HEK293T (cell line): ENCODE data around the gene FAM117A.

Source experiments
- ARNT ChIP-seq: fragments of 450-650 bp; IDR thresholded peaks from 2 replicates; pipeline ENCODE4 v1.6.1; 2017; ENCODE audit warnings: mild to moderate bottlenecking
- BHLHE40 ChIP-seq: fragments of 450-650 bp; IDR thresholded peaks from 2 replicates; pipeline ENCODE4 v1.6.1; 2016; ENCODE audit warnings: mild to moderate bottlenecking, moderate library complexity, borderline replicate concordance
- CTBP1 ChIP-seq: fragments of 450-650 bp; IDR thresholded peaks from 2 replicates; pipeline ENCODE4 v1.6.1; 2016; ENCODE audit warnings: borderline replicate concordance
- ELF4 ChIP-seq: fragments of 450-650 bp; IDR thresholded peaks from 2 replicates; pipeline ENCODE4 v1.6.1; 2017; ENCODE audit warnings: antibody characterized with exemption
- FOXA1 ChIP-seq: fragments of 450-650 bp; IDR thresholded peaks from 2 replicates; pipeline ENCODE4 v1.6.1; 2016; ENCODE audit warnings: mild to moderate bottlenecking
- FOXM1 ChIP-seq: fragments of 450-650 bp; IDR thresholded peaks from 2 replicates; pipeline ENCODE4 v1.6.1; 2017; ENCODE audit warnings: mild to moderate bottlenecking, borderline replicate concordance
- HDGF ChIP-seq: fragments of 450-650 bp; IDR thresholded peaks from 2 replicates; pipeline ENCODE4 v1.6.1; 2017; ENCODE audit warnings: antibody characterized with exemption, borderline replicate concordance
- L3MBTL2 ChIP-seq: fragments of 450-650 bp; conservative IDR thresholded peaks from 2 replicates; pipeline ENCODE4 v1.6.1; 2016; ENCODE audit warnings: mild to moderate bottlenecking
- NFRKB ChIP-seq: fragments of 450-650 bp; IDR thresholded peaks from 2 replicates; pipeline ENCODE4 v1.6.1; 2016; ENCODE audit warnings: mild to moderate bottlenecking, moderate library complexity
- SP1 ChIP-seq: fragments of 450-650 bp; IDR thresholded peaks from 2 replicates; pipeline ENCODE4 v1.6.1; 2017
- SUZ12 ChIP-seq: fragments of 450-650 bp; IDR thresholded peaks from 2 replicates; pipeline ENCODE4 v1.6.1; 2016; ENCODE audit warnings: mild to moderate bottlenecking
- TARDBP ChIP-seq: fragments of 450-650 bp; IDR thresholded peaks from 2 replicates; pipeline ENCODE4 v1.6.1; 2016
- ZNF384 ChIP-seq: fragments of 450-650 bp; IDR thresholded peaks from 2 replicates; pipeline ENCODE4 v1.6.1; 2016
- TF ChIP-seq, protein P1 (sequence below): fragments of 450-650 bp; IDR thresholded peaks from 2 replicates; pipeline ENCODE4 v1.6.1; 2016

- TF ChIP-seq BHLHE40 = no peak
- no peak for TF ChIP-seq ZNF384
- no peak for TF ChIP-seq SP1
- TF ChIP-seq SUZ12 = no peak
- TF ChIP-seq NFRKB = no peak
- TF ChIP-seq L3MBTL2 = no peak
- no peak for TF ChIP-seq ELF4
- TF ChIP-seq HDGF = no peak
- no peak for TF ChIP-seq CTBP1
- TF ChIP-seq FOXM1 = no peak
- TF ChIP-seq FOXA1 = no peak
- no peak for TF ChIP-seq ARNT
- no peak for TF ChIP-seq TARDBP
- TF ChIP-seq, protein P1, sequence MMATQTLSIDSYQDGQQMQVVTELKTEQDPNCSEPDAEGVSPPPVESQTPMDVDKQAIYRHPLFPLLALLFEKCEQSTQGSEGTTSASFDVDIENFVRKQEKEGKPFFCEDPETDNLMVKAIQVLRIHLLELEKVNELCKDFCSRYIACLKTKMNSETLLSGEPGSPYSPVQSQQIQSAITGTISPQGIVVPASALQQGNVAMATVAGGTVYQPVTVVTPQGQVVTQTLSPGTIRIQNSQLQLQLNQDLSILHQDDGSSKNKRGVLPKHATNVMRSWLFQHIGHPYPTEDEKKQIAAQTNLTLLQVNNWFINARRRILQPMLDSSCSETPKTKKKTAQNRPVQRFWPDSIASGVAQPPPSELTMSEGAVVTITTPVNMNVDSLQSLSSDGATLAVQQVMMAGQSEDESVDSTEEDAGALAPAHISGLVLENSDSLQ = no peak
Observed at GRCh38 chr17:49681106-49681979, 82.6 kb downstream of the FAM117A start.
